HG02642 (cell line): Measurements from ENCODE around the gene NCOR2.
A peak's percentile ranks its signal among the peaks of the same experiment; 100 is the strongest.

ENCODE experiments used
- ATAC-seq: cut with Tn5 transposase; IDR thresholded peaks from one replicate; pipeline ENCODE4 v1.9.1; 2021; ENCODE audit warnings: mild to moderate bottlenecking; ENCODE audit not compliant: unreplicated experiment, poor library complexity

Gene NCOR2

DNA sequence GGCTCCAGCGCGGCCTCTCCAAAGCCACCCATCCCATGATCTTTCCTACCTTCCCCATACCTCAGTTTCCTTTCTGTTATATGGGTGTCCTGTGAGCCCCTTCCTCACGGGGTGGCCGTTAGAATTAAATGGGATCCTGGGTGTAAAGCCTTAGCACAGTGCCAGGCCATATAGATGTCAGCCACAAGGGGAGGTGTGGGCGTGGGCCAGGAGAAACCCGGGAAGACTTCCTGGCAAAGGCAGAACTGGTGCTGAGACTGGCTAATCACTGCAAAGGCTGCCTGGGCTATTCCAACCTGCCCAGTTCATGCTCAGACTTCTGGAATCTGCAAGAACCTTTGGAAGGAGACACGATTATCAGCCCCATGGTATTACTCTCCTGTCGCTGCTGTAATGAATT, 11.0 kb upstream of the NCOR2 start:
- no peak for ATAC-seq

DNA sequence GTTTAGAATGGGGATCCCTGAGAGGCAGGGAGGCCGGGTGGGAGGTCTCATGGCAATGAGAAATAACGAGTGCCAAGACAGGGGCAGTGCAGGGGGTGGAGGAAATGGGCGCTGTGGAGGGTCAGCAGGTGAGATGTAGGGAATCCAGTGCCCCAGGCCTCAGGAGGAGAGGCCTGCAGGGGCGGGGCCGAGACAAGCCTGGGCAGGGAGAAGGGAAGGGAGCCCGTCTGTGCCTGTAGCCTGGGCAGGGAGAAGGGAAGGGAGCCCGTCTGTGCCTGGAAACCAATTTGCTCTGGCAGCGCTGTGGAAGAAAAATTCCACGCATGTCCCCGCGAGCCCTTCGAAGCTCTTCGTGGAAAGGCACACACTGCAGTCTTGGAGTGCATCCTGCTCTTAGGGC, 10.6 kb upstream of the NCOR2 start:
- ATAC-seq, result no peak

DNA sequence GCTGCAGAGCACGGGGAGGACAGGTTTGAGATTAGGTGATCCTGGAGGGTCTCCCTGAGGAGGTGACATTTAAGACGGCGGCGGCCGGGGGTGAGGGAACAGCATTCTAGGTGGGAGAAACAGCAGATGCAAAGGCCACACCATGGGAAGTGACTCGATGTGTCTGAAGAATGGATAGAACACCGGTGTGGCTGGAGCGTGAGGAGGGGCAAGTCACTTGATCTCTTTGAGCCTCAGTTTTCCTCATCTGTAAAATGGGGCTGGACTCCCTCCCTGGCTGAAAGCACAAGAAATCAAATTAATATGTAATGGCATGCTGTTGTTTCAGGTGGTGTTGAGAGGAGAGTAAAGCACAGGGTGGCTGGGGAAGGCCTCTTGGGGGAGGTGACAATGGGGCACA, 10.0 kb upstream of the NCOR2 start:
- ATAC-seq, result no peak

DNA sequence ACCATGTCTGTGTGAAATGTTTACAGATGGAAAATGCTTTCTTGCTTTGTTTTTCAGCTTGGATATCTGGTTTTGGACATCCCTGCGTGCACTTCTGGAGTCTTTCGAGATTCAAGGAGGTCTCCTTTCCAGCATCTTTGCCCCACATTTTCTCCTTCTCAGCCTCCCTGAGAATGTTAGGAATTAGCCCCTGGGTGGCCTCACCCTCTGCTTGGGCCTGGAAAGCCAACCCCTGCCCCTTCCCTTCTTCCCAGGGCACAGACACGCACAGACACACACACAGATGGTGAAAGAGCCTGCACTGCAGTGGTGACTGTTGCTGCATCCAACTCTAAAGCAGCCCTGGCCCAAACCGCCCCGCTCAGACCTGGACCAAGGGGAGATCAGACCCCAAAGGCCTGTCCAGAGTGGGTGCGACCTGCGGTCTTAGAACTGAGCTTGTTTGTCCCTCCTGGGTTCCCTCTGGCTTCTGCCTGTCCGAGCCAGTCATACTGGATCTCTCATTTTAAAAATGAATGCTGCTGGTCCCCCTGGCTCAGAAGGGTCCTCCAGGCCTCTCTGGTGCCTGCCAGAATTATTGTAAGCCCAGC, 8.7 kb upstream of the NCOR2 start:
- no peak for ATAC-seq

DNA sequence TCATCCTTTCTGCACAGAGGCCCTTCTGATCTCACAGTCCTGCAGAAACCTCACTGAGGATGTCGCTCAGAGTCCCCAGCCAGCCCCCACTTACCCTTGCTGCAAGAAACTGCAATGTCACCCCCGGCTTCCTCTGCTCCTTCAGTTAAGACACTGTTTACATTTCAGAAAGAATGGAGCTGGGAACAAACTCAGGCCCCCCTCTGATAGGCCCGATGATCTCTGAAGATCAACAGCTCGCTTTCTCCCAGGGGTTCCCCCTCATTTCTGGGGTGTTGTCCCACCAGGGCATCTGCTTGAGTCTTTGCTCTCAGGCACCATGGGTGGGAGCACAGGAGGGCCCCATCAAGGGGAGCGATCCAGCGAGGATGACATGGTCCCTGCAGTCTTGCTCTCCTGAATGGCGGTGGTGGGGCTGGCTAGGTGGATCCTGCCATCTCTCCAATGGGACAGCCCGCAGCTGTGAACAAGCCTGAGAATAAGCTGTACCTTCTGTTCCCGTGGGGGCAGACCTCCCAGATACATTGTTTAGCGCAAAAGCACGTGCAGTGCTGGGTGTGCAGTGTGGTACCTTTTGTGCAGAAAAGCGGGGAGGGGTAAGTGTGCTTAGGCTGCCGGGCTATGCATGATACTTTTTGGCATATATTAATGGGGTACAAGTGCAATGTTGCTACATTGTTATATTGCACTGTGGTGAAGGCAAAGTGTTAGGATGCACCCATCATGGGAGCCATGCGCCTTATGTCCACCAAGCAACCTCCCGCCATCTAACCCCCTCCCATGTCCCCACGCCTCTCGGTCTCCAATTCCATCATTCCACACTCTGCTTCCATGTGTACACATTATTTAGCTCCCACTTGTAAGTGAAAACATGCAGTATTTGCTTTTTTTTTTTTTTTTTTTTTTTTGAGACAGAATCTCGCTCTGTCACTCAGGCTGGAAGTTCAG, 6.7 kb upstream of the NCOR2 start:
- ATAC-seq, result no peak

DNA sequence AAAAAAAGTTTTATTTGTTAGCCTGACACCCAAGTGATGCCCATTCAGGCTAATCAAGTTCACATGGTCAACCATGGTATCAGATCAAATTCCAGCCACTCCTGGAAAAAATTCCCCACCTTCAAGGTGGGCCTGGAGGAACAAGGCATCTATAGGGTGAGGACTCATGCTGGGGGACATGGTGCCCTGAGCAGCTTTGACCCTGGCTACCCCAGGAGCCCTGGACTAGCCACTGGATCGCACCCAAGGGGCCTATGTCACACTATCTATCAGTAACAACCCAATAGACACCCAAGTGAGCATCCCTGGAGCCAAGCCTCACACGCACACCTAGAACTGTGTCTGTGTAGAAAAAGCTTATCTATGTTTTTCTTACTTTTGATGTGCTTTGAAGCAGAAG, 4.1 kb upstream of the NCOR2 start:
- no peak for ATAC-seq

DNA sequence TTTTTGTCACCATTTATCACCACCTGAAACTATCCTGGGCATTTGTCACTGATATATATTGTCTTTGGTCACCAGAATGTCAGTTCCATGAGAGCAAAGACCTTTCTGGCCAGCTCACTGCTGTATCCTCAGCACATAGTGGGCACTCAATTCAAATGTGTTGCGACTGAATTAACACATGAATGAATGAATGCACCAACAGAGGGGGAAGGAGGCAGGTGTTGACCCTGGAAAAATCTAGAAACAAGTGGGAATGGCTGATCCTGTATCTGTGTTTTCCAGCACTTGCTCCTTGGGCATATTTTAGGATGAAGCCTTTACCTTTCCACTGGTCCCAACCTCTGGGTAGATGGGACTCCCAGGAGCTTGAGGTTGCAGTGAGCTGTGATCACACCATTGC, 3.4 kb upstream of the NCOR2 start:
- ATAC-seq, result no peak

DNA sequence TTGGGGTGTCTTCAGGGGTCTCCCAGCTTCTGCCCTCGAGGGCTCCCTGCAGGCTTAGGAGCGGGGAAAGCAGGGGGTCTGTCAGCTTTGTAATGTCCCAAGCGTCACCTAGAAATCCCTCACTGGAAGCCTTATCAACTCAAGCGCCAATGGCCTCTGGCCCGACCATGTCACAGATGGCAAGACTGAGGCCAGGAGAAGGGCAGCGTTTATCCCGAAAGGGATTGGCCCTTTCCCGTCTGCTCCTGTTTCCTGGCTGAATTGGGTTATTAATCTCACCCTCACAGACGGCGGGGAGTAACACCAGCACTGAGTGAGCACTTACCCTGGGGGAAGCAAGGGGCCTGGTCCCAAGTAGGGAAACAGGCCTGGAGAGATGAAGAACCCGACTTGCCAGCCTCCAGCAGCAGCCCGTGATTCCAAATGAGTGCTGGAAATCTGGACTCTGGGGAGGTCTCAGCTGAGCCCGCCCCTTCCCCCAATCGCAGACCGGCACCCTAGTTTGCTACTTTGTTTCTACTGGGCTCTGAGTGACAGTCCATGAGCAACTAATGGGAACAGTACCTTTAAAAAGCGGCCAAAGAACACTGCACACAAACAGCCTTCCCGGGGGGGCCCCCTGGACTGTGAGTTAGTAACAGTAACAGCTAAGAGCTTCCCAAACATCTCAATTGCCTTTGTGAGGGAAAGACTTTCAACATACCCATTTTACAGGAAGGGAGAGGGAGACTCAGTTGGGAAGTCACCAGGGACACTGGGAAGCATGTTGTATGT, 2.1 kb upstream of the NCOR2 start:
- no peak for ATAC-seq

DNA sequence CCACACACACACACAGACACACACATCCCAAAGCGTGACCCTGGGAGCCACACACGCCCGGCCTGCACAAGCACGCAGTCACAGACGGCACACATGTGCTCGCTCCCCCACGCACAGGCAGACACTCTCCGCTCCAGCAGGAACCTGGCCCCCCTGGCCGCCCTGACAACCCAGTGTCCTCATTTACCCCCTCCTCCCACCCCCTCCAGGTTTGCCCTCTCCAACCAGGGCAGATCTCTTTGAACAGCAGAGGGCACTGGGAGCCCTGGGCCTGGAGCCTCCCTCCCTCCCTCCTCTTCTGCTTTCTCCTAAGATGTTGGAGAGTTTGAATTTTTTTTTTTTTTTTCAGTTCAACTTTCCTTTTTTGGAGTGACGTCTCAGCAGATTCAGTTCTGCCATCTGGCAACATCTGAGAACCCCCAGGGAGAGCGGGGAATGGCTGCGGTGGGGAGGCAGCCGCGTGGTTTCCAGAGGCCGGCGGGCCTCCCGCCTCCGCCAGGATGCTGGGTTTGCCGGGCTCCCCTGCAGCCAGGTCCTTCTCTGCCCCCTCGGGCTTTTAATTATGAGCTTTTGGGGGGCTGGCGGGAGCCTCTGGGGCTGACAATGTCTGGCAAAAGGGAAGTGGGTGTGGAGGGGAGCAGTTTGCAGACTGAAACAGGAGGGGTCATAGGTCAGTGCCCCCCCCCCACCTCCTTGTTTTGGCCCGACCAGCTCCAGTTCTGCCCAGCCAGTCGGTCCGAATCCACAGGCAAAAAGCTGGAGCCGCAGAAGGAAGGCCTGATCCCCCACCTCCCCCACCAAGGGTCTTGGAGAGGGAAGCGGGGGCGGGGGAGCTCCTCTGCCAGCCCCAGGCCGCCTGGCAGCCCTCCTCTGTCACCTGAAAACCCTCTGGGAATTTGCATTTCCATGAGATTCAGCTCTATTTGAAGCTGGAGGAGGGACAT, 1.3 kb upstream of the NCOR2 start:
- peak; percentile 28 for ATAC-seq

DNA sequence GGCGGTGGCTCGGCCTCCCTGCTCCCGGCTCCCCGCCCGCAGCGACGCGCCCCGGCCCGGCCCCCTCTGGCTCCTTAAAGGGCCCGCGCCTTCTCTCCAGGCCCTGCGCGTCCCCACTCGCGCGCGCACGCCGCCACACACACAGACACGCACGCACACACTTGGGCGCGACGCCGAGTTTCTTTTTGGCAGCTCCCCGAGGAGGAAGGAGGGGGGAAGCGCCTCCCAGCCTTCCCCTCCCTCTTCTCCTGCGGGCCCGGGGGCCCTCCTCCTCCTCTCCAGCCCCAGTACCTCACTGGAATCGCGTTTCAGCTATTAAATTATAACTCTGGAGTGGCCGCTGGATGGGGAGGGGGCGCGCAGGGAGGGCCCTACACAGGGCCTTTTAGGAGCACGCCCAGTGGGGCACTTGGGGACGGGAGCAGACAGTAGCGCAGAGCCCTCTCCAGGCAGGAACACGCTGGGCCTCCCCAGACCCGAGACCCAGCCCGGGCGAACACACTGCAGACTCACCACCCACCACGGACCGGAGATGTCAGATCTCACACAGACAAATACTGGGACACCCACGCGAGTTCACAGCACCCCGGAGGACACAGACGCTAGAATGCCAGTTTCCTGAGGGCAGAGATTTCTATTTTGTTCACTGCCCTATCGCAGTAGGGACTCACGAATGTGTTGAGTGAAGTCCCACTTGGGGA, 411 bp upstream of the NCOR2 start:
- ATAC-seq, result peak; percentile 56

DNA sequence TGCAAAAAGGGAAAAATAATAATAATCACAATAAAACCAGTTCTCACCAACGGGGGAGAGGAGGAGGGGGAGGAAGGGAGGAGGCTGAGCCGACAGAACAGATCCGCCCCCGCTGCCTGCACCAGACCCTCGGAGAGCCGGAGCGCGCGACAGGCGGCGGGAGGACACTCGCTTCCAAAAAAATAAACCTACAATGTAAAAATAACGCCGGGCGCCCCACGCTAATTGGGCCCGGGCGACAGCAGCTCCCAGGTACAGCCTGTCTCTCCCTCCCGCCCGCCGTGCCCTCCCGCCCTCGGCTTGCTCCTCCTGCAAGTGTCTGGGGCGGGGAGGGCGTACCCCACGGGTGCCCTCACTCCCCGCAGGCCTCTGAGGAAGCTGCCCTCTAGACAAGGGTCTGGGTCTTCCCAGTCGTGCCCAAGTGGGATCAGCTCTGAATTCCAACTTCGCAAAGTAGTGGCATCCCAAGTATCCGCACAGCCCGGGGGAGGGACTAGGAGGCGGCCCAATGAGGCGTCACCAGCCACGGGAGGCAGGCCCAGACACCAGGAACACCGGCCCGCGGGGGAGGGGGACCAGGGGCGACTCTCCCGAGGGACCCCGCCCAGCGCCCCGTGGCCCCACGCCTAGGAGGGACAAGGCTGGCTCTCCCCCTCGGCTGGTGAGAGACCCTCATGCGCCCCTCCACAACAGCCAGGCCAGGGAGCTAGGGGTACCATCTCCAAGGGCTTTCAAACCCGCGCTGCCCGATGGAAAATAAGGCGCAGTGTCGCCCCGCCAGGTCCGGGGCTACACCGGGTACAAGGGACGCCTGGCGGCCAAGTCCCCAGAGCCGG, 1.0 kb downstream of the NCOR2 start:
- peak; percentile 49 for ATAC-seq

DNA sequence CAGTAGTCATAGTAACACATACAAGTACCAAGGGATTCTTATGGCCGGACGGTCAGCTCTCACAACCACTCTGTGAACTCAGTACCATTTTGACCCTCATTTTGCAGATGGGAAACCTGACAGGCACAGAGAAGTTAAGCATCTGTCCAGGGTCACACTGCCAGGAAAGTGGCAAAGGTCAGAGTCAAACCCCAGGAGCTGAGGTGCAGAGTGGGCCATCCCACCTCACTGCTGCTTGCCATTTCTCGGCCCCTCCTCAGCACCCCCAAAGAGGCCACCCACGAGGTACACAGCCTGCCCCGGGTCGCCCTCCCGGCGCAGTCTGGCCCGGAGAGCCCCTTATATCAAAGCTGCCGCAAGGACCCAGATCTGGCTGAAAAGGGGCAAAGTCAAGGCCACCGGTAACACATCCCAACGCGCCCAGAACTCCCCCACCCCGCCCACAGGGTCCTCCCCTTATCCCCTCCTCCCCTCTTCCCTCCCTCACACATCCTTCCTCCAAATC, 1.7 kb downstream of the NCOR2 start:
- ATAC-seq, result no peak

DNA sequence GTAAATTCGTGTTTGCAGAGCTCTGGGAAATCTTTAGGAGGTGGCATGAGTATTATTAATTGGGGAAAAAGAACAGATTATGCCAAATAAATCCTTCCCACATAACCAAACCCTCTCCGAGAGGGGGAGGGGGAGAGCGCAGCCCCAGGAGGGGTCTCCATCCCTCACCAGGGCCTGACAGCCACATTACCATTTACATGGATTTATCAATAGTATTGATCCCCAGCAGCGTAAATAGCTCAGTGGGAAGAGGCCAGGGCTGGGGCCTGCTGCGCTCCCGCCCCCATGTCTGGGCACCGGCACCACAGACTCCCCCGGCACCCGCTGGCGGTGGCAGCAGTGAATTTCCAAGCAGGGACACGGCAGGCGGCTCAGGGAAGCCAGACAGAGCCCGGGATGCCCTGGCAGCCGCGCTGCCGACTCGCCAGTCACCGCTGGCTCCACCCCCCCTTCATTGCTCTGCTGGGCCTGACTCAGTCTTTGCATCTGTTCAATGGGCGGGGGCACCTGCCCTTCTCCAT, 2.4 kb downstream of the NCOR2 start:
- no peak for ATAC-seq

DNA sequence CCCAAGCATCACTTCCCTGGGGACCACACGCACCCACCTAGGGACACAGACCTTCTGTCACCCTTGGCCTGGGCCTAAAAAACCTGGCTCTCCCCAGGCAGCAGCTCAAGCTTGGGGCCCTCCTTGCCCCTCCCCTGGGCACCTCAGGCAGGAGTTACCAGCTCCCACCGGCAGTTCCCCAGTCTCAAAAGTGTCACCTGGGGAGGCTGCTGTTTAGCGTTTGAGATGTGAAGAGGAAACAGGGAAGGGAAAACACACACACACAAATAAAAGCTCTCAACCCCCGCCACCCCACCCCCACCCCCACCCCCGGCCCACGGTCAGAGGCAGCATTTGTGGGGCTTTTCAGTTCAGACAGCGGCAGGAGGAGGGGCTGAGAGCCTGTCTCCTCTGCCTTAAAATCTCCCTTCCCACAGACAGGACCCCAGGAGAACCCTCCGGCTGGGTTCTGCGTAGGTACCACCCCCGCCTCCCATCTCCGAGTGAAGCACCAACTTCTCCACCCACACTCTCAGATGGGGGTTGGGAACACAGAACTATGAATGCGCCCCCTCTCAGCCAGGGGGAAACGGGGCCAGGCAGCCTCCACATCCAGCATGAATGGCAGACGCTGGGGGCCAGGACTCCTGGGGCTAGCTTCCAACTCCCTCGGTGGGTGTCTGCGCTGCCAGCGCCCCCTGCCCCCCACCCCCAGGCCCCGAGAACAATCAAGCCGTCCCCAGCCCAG, 3.0 kb downstream of the NCOR2 start:
- ATAC-seq, result no peak

DNA sequence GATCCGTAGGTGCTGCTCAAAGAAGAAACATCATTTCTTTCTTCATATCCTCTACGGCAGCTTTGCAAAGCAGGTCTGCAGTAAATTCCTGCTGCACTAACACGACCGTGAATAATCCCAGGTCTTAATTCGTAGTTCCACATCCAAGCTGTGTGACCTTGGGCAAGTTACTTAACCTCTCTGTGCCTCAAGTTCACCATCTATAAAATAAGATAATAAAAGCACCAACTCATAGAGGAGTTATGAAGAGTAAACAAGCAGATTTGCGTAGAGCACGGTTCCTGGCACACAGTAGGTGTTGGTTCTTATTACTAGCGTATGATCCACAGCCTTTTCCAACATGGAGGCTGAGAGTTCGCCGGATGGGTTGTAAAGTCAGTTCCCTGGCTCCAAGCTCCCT, 3.6 kb downstream of the NCOR2 start:
- ATAC-seq, result no peak

DNA sequence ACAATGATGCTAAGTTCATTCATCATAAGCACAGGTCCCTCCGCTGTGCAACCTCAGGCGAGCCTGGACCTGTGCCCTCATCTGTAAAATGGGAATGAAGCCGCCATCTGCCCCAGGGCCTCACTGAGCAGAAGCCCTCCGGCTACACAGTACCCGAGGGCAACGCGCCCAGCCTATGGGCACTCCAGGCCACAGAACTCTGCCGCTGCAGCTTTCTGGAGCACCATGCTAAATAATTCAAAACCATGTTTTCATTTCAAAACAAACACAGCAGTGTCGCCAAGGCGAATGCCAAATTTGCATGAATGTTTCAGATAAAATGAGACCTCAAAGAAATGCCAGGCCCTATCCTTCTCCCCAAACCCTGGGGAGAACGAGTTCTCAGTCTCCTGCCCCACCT, 4.0 kb downstream of the NCOR2 start:
- no peak for ATAC-seq

DNA sequence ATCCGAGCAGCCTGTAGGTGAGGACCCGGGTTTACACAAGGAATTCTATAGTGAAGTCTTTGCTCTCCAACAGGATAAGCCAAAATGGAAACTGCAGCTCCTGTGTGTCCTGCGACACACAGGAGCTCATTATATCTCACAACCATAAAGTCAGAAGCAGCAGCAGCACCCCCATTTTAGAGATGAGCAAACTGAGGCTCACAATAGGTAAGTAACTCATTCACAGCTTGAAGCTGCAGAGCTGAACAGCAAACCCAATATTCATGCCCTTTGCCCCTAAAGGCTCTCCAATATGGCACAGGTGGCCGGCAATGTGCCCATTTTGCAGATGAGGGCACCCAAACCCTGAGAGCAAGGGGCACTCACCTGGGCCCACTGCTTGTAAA, 4.6 kb downstream of the NCOR2 start:
- ATAC-seq, result no peak
